ENCODE measurements around the gene MRPL49. TPM values are rescaled to one million over a fixed set of nuclear protein-coding genes. Genes with fewer than 3 reads are reported as not detected.

Gene MRPL49
- total and polyA plus RNA-seq, 2 of the 13 experiments (the other 11 are each of a cell fraction or from before 2014, with no cell fraction given) = 39.2 to 53.3 TPM

DNA sequence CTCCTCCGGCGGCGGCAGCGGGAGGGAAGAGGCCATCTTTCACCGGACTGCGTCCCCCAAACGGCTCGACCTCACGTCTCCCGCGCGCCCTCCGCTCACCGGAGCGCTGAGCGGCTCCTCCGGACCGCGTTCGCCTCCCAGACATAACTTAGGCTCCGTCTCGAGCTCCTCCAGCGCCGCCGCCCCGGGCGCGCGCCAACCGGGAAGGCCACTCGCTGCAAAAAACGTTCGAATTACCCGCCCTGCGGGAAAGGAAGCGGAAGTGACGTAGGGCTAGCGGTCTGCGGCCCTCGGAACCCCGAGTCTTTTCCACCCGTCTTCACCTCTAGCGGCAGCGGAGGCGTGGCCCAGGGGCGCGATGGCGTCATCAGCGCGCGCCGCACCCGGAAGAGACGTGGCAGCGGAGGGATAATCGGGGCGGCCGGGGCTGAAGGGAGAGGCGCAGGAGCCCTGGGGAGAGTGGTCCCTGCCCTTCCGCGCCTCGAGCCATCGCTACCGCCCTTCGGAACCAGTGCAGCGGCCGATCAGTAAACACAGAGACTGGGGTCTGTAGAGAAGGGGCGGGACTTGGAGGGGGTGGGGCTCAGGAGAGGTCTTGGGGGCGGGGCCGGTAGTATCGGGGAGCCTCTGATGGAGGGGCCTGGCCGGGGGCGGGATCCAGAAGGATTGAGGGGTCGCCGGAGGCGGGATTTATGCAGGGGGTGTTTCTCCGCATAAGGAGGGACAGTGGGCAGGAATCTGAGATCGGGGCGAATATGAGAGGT, 38.1 kb upstream of the MRPL49 start, which contains the start of the genes CDCA5 and ZFPL1 (continued):
- TF ChIP-seq RBM22 (optimal IDR thresholded peaks at IDR 0.05; ENCODE audit: low read length) (no peak), NBN (conservative IDR thresholded peaks at IDR 0.05) (no peak), ZNF124 (CRISPR knock-in tag; IDR thresholded peaks at IDR 0.05) (peak; percentile 53), NFYB (CRISPR knock-in tag; IDR thresholded peaks at IDR 0.05) (peak; percentile 68), RFX3 (CRISPR knock-in tag; IDR thresholded peaks at IDR 0.05) (0 out of 2 replicates have a peak, but pooled peaks have one; percentile 26), SP1 (IDR thresholded peaks at IDR 0.05) (0 out of 2 replicates have a peak, but pooled peaks have one; percentile 26), SP1 (CRISPR knock-in tag; IDR thresholded peaks at IDR 0.05) (peak; percentile 99), KLF11 (CRISPR knock-in tag; IDR thresholded peaks at IDR 0.05) (peak; percentile 64), ZFX (CRISPR knock-in tag; IDR thresholded peaks at IDR 0.05; ENCODE audit: low read depth) (peak; percentile 89), KAT2B (IDR thresholded peaks at IDR 0.05; ENCODE audit: borderline replicate concordance, low read depth, low read length) (no peak), SMARCE1 (IDR thresholded peaks at IDR 0.05; ENCODE audit: borderline replicate concordance) (no peak), HNRNPL (IDR thresholded peaks at IDR 0.05; ENCODE audit: low read depth, low read length) (0 out of 2 replicates have a peak, but pooled peaks have one; percentile 56), ZSCAN25 (CRISPR knock-in tag; IDR thresholded peaks at IDR 0.05) (no peak; the same call in 1 of the 2 replicates), ZNF567 (CRISPR knock-in tag; IDR thresholded peaks at IDR 0.05; ENCODE audit: borderline replicate concordance) (peak; percentile 81; the same call in 1 of the 2 replicates), KDM3A (CRISPR knock-in tag; IDR thresholded peaks at IDR 0.05; ENCODE audit: low read depth) (peak; percentile 46; the same call in 1 of the 2 replicates), ZNF776 (CRISPR knock-in tag; IDR thresholded peaks at IDR 0.05) (no peak)
- TF ChIP-seq, protein P1, sequence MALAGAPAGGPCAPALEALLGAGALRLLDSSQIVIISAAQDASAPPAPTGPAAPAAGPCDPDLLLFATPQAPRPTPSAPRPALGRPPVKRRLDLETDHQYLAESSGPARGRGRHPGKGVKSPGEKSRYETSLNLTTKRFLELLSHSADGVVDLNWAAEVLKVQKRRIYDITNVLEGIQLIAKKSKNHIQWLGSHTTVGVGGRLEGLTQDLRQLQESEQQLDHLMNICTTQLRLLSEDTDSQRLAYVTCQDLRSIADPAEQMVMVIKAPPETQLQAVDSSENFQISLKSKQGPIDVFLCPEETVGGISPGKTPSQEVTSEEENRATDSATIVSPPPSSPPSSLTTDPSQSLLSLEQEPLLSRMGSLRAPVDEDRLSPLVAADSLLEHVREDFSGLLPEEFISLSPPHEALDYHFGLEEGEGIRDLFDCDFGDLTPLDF (CRISPR knock-in tag; IDR thresholded peaks at IDR 0.05) = peak; percentile 95
- TF ChIP-seq, protein P2, sequence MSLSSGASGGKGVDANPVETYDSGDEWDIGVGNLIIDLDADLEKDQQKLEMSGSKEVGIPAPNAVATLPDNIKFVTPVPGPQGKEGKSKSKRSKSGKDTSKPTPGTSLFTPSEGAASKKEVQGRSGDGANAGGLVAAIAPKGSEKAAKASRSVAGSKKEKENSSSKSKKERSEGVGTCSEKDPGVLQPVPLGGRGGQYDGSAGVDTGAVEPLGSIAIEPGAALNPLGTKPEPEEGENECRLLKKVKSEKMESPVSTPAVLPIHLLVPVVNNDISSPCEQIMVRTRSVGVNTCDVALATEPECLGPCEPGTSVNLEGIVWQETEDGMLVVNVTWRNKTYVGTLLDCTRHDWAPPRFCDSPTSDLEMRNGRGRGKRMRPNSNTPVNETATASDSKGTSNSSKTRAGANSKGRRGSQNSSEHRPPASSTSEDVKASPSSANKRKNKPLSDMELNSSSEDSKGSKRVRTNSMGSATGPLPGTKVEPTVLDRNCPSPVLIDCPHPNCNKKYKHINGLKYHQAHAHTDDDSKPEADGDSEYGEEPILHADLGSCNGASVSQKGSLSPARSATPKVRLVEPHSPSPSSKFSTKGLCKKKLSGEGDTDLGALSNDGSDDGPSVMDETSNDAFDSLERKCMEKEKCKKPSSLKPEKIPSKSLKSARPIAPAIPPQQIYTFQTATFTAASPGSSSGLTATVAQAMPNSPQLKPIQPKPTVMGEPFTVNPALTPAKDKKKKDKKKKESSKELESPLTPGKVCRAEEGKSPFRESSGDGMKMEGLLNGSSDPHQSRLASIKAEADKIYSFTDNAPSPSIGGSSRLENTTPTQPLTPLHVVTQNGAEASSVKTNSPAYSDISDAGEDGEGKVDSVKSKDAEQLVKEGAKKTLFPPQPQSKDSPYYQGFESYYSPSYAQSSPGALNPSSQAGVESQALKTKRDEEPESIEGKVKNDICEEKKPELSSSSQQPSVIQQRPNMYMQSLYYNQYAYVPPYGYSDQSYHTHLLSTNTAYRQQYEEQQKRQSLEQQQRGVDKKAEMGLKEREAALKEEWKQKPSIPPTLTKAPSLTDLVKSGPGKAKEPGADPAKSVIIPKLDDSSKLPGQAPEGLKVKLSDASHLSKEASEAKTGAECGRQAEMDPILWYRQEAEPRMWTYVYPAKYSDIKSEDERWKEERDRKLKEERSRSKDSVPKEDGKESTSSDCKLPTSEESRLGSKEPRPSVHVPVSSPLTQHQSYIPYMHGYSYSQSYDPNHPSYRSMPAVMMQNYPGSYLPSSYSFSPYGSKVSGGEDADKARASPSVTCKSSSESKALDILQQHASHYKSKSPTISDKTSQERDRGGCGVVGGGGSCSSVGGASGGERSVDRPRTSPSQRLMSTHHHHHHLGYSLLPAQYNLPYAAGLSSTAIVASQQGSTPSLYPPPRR (CRISPR knock-in tag; IDR thresholded peaks at IDR 0.05; ENCODE audit: borderline replicate concordance) = peak; percentile 68
- TF ChIP-seq, protein P3, sequence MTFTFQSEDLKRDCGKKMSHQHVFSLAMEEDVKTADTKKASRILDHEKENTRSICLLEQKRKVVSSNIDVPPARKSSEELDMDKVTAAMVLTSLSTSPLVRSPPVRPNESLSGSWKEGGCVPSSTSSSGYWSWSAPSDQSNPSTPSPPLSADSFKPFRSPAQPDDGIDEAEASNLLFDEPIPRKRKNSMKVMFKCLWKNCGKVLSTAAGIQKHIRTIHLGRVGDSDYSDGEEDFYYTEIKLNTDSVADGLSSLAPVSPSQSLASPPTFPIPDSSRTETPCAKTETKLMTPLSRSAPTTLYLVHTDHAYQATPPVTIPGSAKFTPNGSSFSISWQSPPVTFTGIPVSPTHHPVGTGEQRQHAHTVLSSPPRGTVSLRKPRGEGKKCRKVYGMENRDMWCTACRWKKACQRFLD (CRISPR knock-in tag; IDR thresholded peaks at IDR 0.05; ENCODE audit: borderline replicate concordance) = 0 out of 2 replicates have a peak, but pooled peaks have one; percentile 52
- TF ChIP-seq, protein P4, sequence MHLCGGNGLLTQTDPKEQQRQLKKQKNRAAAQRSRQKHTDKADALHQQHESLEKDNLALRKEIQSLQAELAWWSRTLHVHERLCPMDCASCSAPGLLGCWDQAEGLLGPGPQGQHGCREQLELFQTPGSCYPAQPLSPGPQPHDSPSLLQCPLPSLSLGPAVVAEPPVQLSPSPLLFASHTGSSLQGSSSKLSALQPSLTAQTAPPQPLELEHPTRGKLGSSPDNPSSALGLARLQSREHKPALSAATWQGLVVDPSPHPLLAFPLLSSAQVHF (CRISPR knock-in tag; IDR thresholded peaks at IDR 0.05) = peak; percentile 94

Measured in HepG2 (cell line).